ENCODE results near the gene PPP1R9B. TPM values are rescaled to one million over a fixed set of nuclear protein-coding genes. Genes with fewer than 3 reads are reported as not detected.

Gene PPP1R9B
- total and polyA plus RNA-seq, 2 donors (not counting 1 experiment from before 2014, with no cell fraction given) = 80.7 to 220 TPM

DNA sequence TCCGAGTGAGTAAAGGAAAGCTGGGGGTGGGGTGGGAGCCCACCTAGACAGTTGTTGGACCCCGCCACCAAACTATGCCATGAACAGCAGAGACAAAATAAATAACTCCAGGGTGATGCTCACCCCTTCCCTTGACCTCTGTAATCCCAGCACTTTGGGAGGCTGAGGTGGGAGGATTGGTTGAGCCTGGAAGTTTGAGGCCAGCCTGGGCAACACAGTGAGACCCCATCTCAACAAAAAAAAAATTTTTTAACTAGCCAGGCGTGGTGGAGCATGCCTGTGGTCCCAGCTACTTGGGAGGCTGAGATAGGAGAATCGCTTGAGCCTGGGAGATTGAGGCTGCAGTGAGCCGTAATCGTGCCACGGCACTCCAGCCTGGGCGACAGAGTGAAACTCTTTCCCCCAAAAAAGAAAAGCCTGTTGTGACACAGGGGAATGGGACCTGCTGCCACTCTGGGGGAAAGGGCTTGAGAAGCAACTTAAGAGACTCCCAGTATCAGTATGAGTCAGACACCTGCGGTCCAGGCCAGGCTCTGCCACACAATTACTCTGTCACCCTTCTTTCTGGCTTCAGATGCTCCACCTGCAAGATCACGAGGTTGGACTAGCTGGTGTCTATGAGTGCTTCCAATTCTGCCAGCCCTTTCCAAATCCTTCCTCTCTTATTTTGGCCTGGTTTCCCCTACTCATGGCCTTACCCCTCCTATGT lies 20.3 kb upstream of the PPP1R9B start:
- Histone ChIP-seq H3K27me3 (replicated peaks in 1 of 4; ENCODE audit: control extremely low read depth in 1 of 4, control insufficient read depth in 3 of 4, insufficient read depth in 4 of 4, low read length in 3 of 4) (no peaks in the 10 kb centered on the region), H3K4me3 (ENCODE audit: control extremely low read depth in 1 of 5, extremely low read depth in 1 of 5, insufficient read depth in 1 of 5, low read depth in 2 of 5, low read length in 4 of 5) (no peak overlapping the region), H3K4me1 (ENCODE audit: control insufficient read depth in 2 of 2, insufficient read depth in 2 of 2, low read length in 2 of 2) (peaks cover 12 to 20% of the 10 kb centered on the region in 2 donors), H3K79me2 (ENCODE audit: control insufficient read depth, insufficient read depth, low read length) (peaks cover 15% of the 10 kb centered on the region), H3K27ac (ENCODE audit: low read length in 2 of 2) (no peak overlapping the region), H4K20me1 (ENCODE audit: control insufficient read depth, insufficient read depth, low read length, poor library complexity, severe bottlenecking) (no peaks in the 10 kb centered on the region), H3K4me2 (replicated peaks; ENCODE audit: low read depth, low read length, poor library complexity, severe bottlenecking) (no peak overlapping the region), H3K36me3 (replicated peaks in 1 of 2; ENCODE audit: control extremely low read depth in 1 of 2, control insufficient read depth in 1 of 2, extremely low read depth in 1 of 2, insufficient read depth in 2 of 2, low read length in 1 of 2) (no peaks in the 10 kb centered on the region), H2AFZ (ENCODE audit: insufficient read depth, low read depth, low read length, poor library complexity, severe bottlenecking) (no peak overlapping the region), H3K9ac (ENCODE audit: low read length) (no peak overlapping the region), H3K9me3 (ENCODE audit: control extremely low read depth in 1 of 3, control insufficient read depth in 2 of 3, insufficient read depth in 1 of 3, low read length in 2 of 3) (no peaks in the 10 kb centered on the region)
- DNase-seq (no peak), ATAC-seq (ENCODE audit: low read depth) (no peak)
- H3K9me3 Mint-ChIP-seq (ENCODE audit: insufficient read depth) = no peaks in the 10 kb centered on the region
- ChIA-PET CTCF (interaction anchor here (0.7 to 5.9 kb wide), 16 partner anchors 8 to 330 kb away, joined by 3 to 49 read pairs (median 6); partner anchors contain the start of genes COL1A1 and PPP1R9B), POLR2A (no interaction called here)
- TF ChIP-seq, protein P1, sequence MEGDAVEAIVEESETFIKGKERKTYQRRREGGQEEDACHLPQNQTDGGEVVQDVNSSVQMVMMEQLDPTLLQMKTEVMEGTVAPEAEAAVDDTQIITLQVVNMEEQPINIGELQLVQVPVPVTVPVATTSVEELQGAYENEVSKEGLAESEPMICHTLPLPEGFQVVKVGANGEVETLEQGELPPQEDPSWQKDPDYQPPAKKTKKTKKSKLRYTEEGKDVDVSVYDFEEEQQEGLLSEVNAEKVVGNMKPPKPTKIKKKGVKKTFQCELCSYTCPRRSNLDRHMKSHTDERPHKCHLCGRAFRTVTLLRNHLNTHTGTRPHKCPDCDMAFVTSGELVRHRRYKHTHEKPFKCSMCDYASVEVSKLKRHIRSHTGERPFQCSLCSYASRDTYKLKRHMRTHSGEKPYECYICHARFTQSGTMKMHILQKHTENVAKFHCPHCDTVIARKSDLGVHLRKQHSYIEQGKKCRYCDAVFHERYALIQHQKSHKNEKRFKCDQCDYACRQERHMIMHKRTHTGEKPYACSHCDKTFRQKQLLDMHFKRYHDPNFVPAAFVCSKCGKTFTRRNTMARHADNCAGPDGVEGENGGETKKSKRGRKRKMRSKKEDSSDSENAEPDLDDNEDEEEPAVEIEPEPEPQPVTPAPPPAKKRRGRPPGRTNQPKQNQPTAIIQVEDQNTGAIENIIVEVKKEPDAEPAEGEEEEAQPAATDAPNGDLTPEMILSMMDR (IDR thresholded peaks at IDR 0.05) = no peak
- no peak for TF ChIP-seq EZH2 (IDR thresholded peaks at IDR 0.05; ENCODE audit: borderline replicate concordance, insufficient read depth, low read depth, low read length, poor library complexity, severe bottlenecking)
- H3K4me1 Mint-ChIP-seq = peaks cover 10% of the 10 kb centered on the region
- intact Hi-C loops (cut with micrococcal nuclease) = no loop called here
- WGBS (ENCODE audit: insufficient coverage) = 75% methylated on average over 5 of the region's 10 CpGs
- H3K4me3 Mint-ChIP-seq = no peak overlapping the region
- H3K27ac Mint-ChIP-seq = no peak overlapping the region
- no peaks in the 10 kb centered on the region for H3K27me3 Mint-ChIP-seq

DNA sequence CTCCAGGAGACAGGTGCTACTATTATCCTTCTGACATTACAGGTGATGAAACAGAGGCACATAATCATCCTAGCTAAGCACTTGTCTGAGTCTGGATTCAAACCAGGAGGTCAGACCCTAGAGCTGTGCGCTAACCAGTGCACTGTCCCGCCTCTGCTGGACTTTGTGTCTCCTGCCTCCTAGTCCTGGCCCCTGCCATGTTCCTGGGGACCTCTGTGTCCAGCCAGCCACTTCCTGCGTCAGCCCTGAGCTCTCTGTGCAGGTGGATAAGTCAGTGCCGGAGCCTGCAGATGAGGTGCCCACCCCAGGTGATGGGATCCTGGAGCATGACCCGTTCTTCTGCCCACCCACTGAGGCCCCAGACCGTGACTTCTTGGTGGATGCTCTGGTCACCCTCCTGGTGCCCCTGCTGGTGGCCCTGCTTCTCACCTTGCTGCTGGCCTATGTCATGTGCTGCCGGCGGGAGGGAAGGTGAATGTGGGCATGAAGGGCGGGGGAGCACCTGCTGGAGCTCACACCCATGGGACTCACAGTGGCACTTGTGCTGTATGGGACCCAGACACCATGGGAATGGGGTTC lies 19.5 kb upstream of the PPP1R9B start:
- no peak overlapping the region for H2AFZ ChIP-seq (ENCODE audit: insufficient read depth, low read depth, low read length, poor library complexity, severe bottlenecking)
- Mint-ChIP-seq H3K9me3 (ENCODE audit: insufficient read depth) (no peaks in the 10 kb centered on the region), H3K27me3 (no peaks in the 10 kb centered on the region), H3K4me3 (no peak overlapping the region), H3K27ac (no peak overlapping the region), H3K4me1 (peaks cover 10% of the 10 kb centered on the region)
- H3K27me3 ChIP-seq (replicated peaks in 1 of 4; ENCODE audit: control extremely low read depth in 1 of 4, control insufficient read depth in 3 of 4, insufficient read depth in 4 of 4, low read length in 3 of 4) = no peaks in the 10 kb centered on the region
- H3K4me3 ChIP-seq (ENCODE audit: control extremely low read depth in 1 of 5, extremely low read depth in 1 of 5, insufficient read depth in 1 of 5, low read depth in 2 of 5, low read length in 4 of 5) = no peak overlapping the region
- no peaks in the 10 kb centered on the region for H4K20me1 ChIP-seq (ENCODE audit: control insufficient read depth, insufficient read depth, low read length, poor library complexity, severe bottlenecking)
- no peak overlapping the region for H3K9ac ChIP-seq (ENCODE audit: low read length)
- intact Hi-C loops (cut with micrococcal nuclease) = loop anchor here (1.0 to 2.0 kb wide), 3 partner anchors 28 to 127 kb away; no protein-coding TSS in a partner anchor
- no peak overlapping the region for H3K27ac ChIP-seq (ENCODE audit: low read length in 2 of 2)
- no peaks in the 10 kb centered on the region for H3K9me3 ChIP-seq (ENCODE audit: control extremely low read depth in 1 of 3, control insufficient read depth in 2 of 3, insufficient read depth in 1 of 3, low read length in 2 of 3)
- H3K79me2 ChIP-seq (ENCODE audit: control insufficient read depth, insufficient read depth, low read length) = peaks cover 15% of the 10 kb centered on the region
- DNase-seq (no peak), ATAC-seq (ENCODE audit: low read depth) (no peak)
- CTCF ChIA-PET = interaction anchor here (0.6 to 5.9 kb wide), 41 partner anchors 8 to 406 kb away, joined by 3 to 49 read pairs (median 5); partner anchors contain the start of genes COL1A1, FAM117A, PDK2 and PPP1R9B
- no peaks in the 10 kb centered on the region for H3K36me3 ChIP-seq (replicated peaks in 1 of 2; ENCODE audit: control extremely low read depth in 1 of 2, control insufficient read depth in 1 of 2, extremely low read depth in 1 of 2, insufficient read depth in 2 of 2, low read length in 1 of 2)
- WGBS (ENCODE audit: insufficient coverage) = 87% methylated on average over 9 of the region's 9 CpGs
- POLR2A ChIA-PET = interaction anchor here (0.6 to 1.0 kb wide), 2 partner anchors 30 to 108 kb away, joined by 3 to 10 read pairs; no protein-coding TSS in a partner anchor
- H3K4me2 ChIP-seq (replicated peaks; ENCODE audit: low read depth, low read length, poor library complexity, severe bottlenecking) = no peak overlapping the region
- H3K4me1 ChIP-seq (ENCODE audit: control insufficient read depth in 2 of 2, insufficient read depth in 2 of 2, low read length in 2 of 2) = peaks cover 12 to 20% of the 10 kb centered on the region in 2 donors
- TF ChIP-seq EZH2 (IDR thresholded peaks at IDR 0.05; ENCODE audit: borderline replicate concordance, insufficient read depth, low read depth, low read length, poor library complexity, severe bottlenecking) = no peak
- TF ChIP-seq, protein P1 (IDR thresholded peaks at IDR 0.05) = no peak
